A673 (cell line): ENCODE results near the gene USP9X.

Experiments used
- CTCF ChIP-seq: fragments of 300-800, 200-600 bp; sonication (generic); conservative IDR thresholded peaks from 2 replicates; pipeline ENCODE4 v1.5.1; 2017; ENCODE audit warnings: low read depth, mild to moderate bottlenecking, antibody characterized with exemption, low read length, moderate library complexity, mixed read lengths
- EZH2 ChIP-seq: fragments of 200-600 bp; sonication (generic); IDR thresholded peaks from 2 replicates; pipeline ENCODE4 v1.6.1; 2017; ENCODE audit warnings: borderline replicate concordance, low read depth, mild to moderate bottlenecking, mixed read lengths, antibody characterized with exemption, low read length; ENCODE audit not compliant: poor library complexity, severe bottlenecking

- no peak for TF ChIP-seq CTCF
- TF ChIP-seq EZH2: no peak
Observed at GRCh38 chrX:41116948-41117347, 31.7 kb downstream of the USP9X start.
